NCI-H2196 treated with DMSO at 0.1 percent for 48 hours (cell line): ENCODE data around the gene DALRD3.
A peak's percentile ranks its signal among the peaks of the same experiment; 100 is the strongest.
"Not testable (repeated sequence)": the region's sequence is repeated elsewhere in the genome, so short reads cannot be mapped to it uniquely, and the experiment has no call there.

ENCODE experiments used
- DNase-seq: peaks from one replicate; lab custom pipeline; 2025; ENCODE audit not compliant: unreplicated experiment; lab: John Stamatoyannopoulos, UW

DALRD3 gene

GRCh38 chr3:49021813-49022687 is 3.7 kb upstream of the DALRD3 start, which contains the start of gene NDUFAF3:
Gene NDUFAF3 (plus strand): TSS chr3:49022121. CDS start chr3:49022145, 24 bp downstream.
- peak; percentile 79 for DNase-seq

- peak; percentile 79 for DNase-seq
Measured at GRCh38 chr3:49021213-49021812, 2.9 kb upstream of the DALRD3 start.

- no peak for DNase-seq
Measured at GRCh38 chr3:49020330-49021212, 2.2 kb upstream of the DALRD3 start.

- DNase-seq = no peak
Measured at GRCh38 chr3:49019941-49020329, 1.6 kb upstream of the DALRD3 start.

- no peak for DNase-seq
Measured at GRCh38 chr3:49018707-49019006, 277 bp upstream of the DALRD3 start.

GRCh38 chr3:49017229-49017970 is 980 bp downstream of the DALRD3 start:
- DNase-seq = no peak

- DNase-seq = no peak
Measured at GRCh38 chr3:49016414-49017228, 1.8 kb downstream of the DALRD3 start.

GRCh38 chr3:49015765-49016164 is 2.6 kb downstream of the DALRD3 start:
- no peak for DNase-seq

GRCh38 chr3:49015072-49015471 is 3.3 kb downstream of the DALRD3 start:
- DNase-seq = no peak

GRCh38 chr3:49013738-49014660 is 4.4 kb downstream of the DALRD3 start:
- no peak for DNase-seq

- DNase-seq = no peak
Measured at GRCh38 chr3:49013113-49013737, 5.2 kb downstream of the DALRD3 start.

- DNase-seq = no peak
Measured at GRCh38 chr3:49012441-49013017, 5.9 kb downstream of the DALRD3 start.

- no peak for DNase-seq
Measured at GRCh38 chr3:49009396-49009795, 9.0 kb downstream of the DALRD3 start.

GRCh38 chr3:49008627-49009026 is 9.8 kb downstream of the DALRD3 start:
- DNase-seq = not testable (repeated sequence)

- peak; percentile 30 for DNase-seq
Measured at GRCh38 chr3:49007771-49008528, 10.4 kb downstream of the DALRD3 start.

- peak; percentile 75 for DNase-seq
Measured at GRCh38 chr3:49007068-49007770, 11.2 kb downstream of the DALRD3 start, which contains the start of gene WDR6. Gene WDR6 (plus strand): TSS chr3:49007391. CDS start chr3:49007432, 41 bp downstream.
